GM13976 (cell line): ENCODE data around the gene ATP6V0A4.

Experiments
- DNase-seq: peaks from one replicate; pipeline ENCODE4 v3.0.0; 2012; ENCODE audit warnings: low spot score
- in situ Hi-C: fragments of 300-500 bp; cut with MboI; formaldehyde crosslinking; loops from one replicate; pipeline ENCODE4 v1.12.0; 2022; ENCODE audit warnings: low sequenced_read_pairs, mixed read lengths, inconsistent platforms; ENCODE audit not compliant: unreplicated experiment
- TF ChIP-seq, protein P1 (sequence below): IDR thresholded peaks from 2 replicates; pipeline ENCODE4 v1.5.1; 2012; ENCODE audit warnings: borderline replicate concordance, mild to moderate bottlenecking; ENCODE audit not compliant: insufficient read depth; ENCODE audit errors: extremely low read depth, missing control alignments, control extremely low read depth

ATP6V0A4 gene

GRCh38 chr7:138797715-138798320 lies at the start of gene ATP6V0A4, which contains the start of gene TMEM213:
TSS of gene ATP6V0A4 (minus strand) at chr7:138798196. CDS start at chr7:138771247, 26,949 bp downstream.
TSS of gene TMEM213 (plus strand) at chr7:138797994. CDS start at chr7:138798105, 111 bp downstream.
- in situ Hi-C loops = no loop called here
- no peak for DNase-seq
- TF ChIP-seq, protein P1, sequence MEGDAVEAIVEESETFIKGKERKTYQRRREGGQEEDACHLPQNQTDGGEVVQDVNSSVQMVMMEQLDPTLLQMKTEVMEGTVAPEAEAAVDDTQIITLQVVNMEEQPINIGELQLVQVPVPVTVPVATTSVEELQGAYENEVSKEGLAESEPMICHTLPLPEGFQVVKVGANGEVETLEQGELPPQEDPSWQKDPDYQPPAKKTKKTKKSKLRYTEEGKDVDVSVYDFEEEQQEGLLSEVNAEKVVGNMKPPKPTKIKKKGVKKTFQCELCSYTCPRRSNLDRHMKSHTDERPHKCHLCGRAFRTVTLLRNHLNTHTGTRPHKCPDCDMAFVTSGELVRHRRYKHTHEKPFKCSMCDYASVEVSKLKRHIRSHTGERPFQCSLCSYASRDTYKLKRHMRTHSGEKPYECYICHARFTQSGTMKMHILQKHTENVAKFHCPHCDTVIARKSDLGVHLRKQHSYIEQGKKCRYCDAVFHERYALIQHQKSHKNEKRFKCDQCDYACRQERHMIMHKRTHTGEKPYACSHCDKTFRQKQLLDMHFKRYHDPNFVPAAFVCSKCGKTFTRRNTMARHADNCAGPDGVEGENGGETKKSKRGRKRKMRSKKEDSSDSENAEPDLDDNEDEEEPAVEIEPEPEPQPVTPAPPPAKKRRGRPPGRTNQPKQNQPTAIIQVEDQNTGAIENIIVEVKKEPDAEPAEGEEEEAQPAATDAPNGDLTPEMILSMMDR = no peak

DNA sequence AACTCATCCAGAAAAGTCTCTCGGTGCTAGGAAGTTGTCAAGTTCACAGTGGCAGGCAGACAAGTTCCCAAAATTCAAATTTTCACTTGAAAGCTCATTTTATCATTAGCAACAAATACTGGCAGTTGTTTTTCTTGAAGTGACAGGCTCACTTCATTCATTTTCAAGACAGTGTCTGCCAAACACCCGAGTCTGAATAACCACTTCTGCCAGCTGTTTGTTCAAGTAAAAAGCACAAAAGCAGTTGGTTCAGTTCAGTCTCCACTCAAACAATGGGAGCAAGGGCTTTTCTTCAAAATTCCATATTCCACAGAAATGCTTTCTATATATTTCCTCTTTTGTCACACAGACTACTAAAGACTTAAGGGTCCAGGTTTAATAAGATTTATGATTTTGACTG lies 47.7 kb upstream of the ATP6V0A4 start:
- in situ Hi-C loops = no loop called here
- TF ChIP-seq, protein P1 = no peak
- DNase-seq = no peak

DNA sequence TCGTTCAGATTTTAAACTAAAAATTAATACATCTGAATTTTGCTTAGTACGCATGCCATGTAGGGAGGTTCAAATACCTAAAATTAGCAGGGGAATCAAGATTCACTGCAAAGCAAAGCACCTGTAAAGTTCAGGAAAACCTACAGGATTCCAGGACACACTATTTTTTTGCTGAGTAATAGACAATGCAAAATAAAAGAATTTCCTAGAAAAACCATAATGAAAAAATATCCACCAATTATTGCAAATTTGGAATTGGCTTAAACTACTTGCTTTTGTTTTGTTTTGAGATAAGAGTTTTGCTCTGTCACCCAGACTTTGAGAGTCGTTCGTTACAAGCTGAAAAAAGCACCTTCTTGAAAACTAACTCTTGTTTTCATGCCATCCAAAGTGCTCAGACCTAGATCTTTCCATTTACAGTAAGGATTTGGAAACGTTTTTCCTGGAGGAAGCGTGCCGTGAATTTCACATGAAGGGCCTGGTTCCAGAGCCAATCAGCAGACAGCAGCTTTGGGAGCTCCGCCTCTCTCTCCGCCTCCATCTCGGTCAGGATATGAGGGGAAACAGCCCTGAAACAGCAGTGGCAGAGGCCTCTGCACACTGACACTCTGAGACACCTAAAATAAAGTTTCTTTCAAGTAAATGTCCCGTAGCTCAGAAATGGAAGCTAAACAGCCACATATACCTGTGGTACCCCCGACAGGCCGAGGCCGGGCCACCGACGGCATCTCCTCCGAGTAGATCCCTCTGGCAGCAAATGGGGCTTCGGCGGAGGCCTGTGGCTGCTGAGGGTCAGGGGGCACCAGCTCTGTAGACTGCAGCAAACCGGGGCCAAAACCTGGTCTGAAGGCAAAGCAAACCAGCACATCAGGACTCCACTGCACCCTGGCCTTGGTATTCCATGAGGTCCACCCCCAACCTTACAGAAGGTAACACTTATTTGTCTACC lies 45.9 kb upstream of the ATP6V0A4 start:
- in situ Hi-C loops = no loop called here
- TF ChIP-seq, protein P1 = no peak
- no peak for DNase-seq

DNA sequence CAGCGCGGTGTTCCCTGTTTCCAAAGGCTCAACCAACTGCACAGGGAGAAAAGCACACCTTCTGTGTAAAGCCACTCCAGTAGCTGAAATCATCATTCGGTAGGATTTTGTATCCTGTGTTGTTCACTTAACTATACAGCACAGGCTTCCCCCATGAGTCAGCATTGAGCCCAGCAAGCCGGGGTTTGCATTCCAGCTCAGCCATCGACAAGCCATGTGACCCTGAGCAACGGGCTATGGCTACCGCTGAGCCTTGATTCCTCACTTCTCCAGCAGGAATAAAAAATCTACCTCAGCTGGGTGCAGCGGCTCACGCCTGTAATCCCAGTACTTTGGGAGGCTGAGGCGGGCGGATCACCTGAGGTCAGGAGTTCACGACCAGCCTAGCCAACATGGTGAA lies 44.1 kb upstream of the ATP6V0A4 start:
- DNase-seq = no peak
- TF ChIP-seq, protein P1 = no peak
- in situ Hi-C loops = no loop called here

GRCh38 chr7:138838166-138838565 lies 40.2 kb upstream of the ATP6V0A4 start:
- TF ChIP-seq, protein P1 = no peak
- in situ Hi-C loops = no loop called here
- no peak for DNase-seq

GRCh38 chr7:138837627-138838026 lies 39.6 kb upstream of the ATP6V0A4 start:
- no peak for DNase-seq
- in situ Hi-C loops = no loop called here
- TF ChIP-seq, protein P1 = no peak
